ENCODE results near the gene LYSMD3.
A peak's percentile ranks its signal among the peaks of the same experiment; 100 is the strongest.

LYSMD3 gene

DNA sequence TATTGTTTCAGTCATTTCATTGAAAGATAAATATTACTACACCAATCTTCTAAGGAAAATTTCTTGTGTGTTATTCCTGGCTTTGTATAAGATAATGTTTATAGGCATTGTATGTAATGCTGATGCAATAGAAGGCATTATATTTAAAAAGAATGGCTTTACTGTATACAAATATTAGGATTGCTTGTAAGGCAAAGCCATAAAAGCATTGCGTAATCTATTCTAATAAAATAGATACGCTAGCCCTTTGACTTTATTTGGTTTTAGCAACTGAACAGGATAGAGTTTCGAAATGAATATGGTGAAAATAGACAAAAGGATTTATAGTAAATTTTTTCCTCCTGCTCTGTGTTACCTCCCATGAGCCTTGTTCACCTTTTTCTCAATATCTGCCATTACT is 5.5 kb upstream of the LYSMD3 start:
- DNase-seq (ENCODE audit: low read depth in 2 of 2): no peak
- TF ChIP-seq, protein P1, sequence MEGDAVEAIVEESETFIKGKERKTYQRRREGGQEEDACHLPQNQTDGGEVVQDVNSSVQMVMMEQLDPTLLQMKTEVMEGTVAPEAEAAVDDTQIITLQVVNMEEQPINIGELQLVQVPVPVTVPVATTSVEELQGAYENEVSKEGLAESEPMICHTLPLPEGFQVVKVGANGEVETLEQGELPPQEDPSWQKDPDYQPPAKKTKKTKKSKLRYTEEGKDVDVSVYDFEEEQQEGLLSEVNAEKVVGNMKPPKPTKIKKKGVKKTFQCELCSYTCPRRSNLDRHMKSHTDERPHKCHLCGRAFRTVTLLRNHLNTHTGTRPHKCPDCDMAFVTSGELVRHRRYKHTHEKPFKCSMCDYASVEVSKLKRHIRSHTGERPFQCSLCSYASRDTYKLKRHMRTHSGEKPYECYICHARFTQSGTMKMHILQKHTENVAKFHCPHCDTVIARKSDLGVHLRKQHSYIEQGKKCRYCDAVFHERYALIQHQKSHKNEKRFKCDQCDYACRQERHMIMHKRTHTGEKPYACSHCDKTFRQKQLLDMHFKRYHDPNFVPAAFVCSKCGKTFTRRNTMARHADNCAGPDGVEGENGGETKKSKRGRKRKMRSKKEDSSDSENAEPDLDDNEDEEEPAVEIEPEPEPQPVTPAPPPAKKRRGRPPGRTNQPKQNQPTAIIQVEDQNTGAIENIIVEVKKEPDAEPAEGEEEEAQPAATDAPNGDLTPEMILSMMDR (IDR thresholded peaks at IDR 0.05; ENCODE audit: low read depth, low read length): no peak
- H3K4me3 ChIP-seq (replicated peaks in 1 of 2; ENCODE audit: low read depth in 2 of 2, low read length in 2 of 2): no peak overlapping the region

DNA sequence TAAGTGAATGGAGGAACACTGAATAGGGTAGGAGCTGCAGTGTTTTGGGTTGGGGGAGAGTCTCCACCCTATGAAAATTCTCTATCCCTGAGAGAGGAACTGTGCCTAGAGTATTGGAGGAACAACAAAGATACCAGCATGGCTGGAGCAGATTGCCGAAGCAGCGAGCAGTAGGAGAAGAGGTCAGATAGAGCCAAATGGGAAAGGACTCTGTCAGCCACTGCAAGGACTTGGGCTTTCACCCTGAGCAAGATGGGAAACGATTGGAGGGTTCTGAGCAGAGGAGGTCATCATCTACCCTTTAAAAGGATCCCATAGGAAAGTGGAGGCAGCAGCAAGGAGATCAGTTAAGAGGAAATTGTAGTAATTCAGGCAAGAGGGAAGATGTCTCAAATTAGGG is 4.4 kb upstream of the LYSMD3 start:
- no peak overlapping the region for H3K4me3 ChIP-seq (replicated peaks in 1 of 2; ENCODE audit: low read depth in 2 of 2, low read length in 2 of 2)
- DNase-seq (ENCODE audit: low read depth in 2 of 2): no peak
- TF ChIP-seq, protein P1 (IDR thresholded peaks at IDR 0.05; ENCODE audit: low read depth, low read length): no peak

DNA sequence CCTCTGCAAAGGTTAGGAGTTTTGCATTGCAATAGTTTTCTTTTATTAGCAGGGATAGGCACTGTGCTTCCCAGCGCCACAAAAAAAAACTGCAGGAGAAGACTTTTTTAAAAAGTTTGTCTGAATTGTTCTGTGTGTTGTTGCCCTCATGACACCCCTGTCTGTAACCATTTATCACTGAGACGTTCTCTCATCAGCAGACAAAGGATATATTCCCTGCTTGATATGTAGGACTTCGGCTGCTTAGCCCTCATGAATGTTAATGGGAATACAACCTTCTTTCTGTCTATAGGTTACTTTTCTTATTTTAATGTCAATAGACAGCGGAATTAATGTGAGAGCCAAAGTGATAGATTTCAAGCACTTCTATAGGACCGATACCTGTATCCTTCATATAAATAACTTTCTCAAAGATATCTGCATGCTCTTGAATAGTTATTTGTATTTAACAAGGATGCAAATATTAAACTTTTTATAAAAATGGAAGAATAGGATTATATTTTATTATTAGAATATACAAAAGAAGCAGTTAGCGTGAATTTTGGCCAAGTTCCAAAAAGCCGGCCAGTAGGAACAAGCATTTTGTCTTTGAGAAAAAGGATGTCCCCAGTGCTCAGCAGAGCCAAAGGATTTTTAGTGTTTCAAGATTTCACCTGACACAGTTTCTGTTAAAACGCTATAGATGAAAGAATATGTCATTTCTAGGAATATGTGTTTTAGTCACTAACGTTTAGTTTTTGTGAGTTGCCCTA is 1.5 kb upstream of the LYSMD3 start:
- no peak overlapping the region for H3K4me3 ChIP-seq (replicated peaks in 1 of 2; ENCODE audit: low read depth in 2 of 2, low read length in 2 of 2)
- TF ChIP-seq, protein P1 (IDR thresholded peaks at IDR 0.05; ENCODE audit: low read depth, low read length): no peak
- DNase-seq (ENCODE audit: low read depth in 2 of 2): peak; percentile 7 to 9

DNA sequence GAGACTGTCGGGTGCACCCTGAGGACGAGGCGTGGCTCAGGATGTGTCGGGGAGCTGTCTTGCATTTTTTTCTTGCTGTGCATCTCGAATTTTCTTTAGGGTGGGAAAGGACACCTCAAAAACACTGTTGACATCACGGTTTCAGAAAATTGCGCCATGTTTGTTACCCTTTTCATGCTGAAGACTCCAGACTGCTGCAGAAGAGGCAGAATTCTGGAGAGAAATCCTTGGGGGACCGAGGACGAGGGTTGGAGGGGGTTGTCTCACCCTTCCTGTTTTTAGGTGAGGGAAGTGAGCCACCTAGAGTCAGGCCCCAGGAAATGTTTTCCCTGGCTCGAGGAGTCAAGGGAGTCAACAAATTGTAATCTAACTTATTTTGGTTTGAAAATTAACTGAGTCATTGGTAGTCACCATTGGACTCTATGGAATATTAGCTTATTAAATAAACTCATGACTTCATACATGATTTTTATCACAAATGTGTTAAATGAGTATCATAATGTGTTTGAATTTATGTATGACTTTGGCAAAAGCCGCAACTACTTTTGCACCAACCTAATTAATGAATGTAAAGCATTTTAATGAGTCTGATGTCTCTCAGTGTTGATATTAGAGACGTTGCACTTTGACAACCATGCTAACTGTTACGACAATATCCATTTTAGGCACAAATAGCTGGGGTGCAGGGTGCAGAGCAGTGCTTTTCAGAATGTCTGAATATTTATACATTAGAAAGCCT is 724 bp upstream of the LYSMD3 start:
- peak; percentile 85 to 90 for DNase-seq (ENCODE audit: low read depth in 2 of 2)
- peak overlapping the region; percentile 81 to 95 for H3K4me3 ChIP-seq (replicated peaks in 1 of 2; ENCODE audit: low read depth in 2 of 2, low read length in 2 of 2)
- TF ChIP-seq, protein P1 (IDR thresholded peaks at IDR 0.05; ENCODE audit: low read depth, low read length): peak; percentile 72

DNA sequence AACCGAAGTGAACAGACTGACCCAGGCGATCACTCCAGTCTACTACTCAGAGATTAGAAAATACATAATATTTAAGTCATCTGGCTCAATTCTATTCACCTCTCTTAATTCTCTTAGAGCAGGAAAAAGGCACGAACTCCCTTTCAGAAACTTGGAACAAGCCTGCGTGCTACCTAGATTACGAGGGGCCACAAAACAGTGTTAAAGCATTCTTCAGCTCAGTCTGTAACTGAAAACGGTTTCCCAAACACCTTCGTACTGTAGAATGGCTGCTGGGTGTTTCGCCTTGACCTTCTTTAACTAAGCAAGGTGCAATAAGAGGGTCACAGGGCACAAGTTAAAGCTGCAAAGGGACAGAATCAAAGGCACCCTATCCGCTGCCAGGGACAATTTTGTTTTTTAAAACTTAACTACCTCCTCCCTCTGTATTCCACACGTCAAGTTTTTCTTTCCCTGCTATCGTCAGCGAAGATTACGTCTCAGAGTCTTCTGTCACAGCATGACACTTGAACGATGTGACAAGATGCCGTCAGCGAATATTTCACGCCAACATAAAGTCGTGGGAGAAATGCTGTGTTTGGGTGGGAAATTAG is 687 bp downstream of the LYSMD3 start:
- peak overlapping the region; percentile 81 to 95 for H3K4me3 ChIP-seq (replicated peaks in 1 of 2; ENCODE audit: low read depth in 2 of 2, low read length in 2 of 2)
- DNase-seq (ENCODE audit: low read depth in 2 of 2): peak; percentile 31 to 33
- TF ChIP-seq, protein P1 (IDR thresholded peaks at IDR 0.05; ENCODE audit: low read depth, low read length): no peak

DNA sequence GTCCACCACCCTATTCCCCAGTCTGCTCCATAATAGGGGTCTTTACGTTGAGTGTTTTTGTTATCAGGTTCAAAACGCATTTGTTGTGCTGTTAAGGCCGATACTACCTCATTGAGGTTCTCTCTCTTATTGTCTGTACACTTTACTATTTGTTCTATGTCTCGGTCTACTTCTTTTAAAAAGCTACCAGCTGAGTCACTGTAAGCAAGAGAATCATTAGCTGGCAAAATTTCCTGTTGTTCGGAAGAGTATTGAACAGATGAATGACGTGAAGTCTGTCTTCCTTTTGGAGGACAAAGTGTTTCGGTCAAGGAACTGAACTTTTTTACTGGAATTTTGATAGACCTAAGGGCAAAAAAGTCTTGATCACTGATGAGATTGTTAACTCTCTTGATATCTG is 10.3 kb downstream of the LYSMD3 start:
- TF ChIP-seq, protein P1 (IDR thresholded peaks at IDR 0.05; ENCODE audit: low read depth, low read length): no peak
- DNase-seq (ENCODE audit: low read depth in 2 of 2): no peak
- no peak overlapping the region for H3K4me3 ChIP-seq (replicated peaks in 1 of 2; ENCODE audit: low read depth in 2 of 2, low read length in 2 of 2)

Measured in cardiac fibroblast (primary cell).